Measurements from ENCODE around the gene HNRNPA1L2.
"Not testable (repeated sequence)": the region's sequence is repeated elsewhere in the genome, so short reads cannot be mapped to it uniquely, and the experiment has no call there.

HNRNPA1L2 gene

DNA sequence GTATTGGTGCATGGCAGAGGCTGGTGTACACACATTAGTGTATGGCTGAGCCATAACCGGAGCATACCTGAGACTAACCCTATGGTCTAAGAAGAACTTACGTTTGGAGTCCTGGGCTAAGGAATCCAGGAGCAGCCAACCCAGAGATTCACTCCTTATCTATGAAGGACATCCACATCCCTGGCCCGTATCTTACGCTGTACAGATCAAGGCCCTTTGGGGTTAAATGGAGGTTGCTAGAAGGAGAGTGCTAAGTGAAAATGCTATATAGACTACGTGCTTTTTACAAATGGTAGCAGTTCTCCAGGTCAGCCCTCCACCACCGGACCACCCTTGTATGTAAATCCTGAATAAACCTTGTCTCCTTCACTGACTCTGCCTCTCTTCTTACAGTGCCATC is 8.5 kb downstream of the HNRNPA1L2 start:
- DNase-seq = no peak

DNA sequence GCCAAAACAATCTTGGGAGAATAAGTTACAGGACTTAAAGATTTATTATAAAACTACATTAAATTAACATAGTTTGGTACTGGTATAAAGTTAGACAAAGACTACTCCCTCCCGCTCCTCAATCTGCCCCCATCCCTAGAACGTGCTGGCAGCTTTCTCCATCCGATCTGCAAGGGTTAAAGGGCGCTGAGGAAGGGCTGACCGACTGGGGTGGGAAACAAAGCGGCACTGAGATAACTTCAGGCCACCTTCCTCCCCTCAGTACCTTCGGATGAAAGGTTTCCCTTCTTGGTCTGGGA is 9.6 kb downstream of the HNRNPA1L2 start:
- DNase-seq = no peak

DNA sequence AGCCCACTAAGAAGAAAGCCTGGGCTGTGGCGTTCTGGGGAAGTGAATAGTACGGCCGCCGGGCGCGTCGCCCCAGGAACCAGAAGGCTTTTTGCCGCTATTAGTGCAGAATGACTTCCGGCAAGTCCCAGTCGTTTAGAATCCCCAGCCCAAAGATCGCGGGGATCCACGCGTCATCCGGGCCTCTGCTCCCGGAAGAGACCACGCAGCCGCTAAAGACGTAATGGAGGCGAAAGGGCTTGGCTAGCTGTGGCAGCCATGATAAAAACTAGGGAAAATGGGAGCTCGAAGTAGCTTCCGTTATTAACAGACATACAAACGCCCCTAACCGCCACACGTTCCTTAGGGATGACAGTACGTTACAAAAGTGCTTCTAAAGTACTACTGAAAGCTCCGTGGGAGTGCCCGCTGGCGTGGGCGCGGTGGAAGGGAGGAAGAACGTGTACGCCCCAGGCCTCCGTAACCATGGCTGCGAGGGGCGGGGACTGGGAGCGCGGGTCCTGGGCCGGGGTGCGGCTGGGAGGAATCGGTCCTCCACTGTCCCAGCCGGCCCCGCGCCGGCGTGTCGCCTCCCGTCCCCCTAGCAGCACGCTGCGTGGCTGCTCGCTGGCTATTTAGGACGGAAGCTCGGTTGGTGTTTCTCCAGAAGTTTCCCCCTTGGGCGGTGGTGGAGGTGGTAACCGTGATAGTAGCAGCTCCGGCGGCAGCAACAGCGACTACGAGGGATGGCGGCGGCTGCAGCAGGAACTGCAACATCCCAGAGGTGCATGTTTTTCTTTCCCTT is 10.2 kb downstream of the HNRNPA1L2 start, which contains the start of gene SUGT1:
SUGT1 (plus strand) TSS at position 641 of the 784 bp plus-strand sequence; CDS start at position 726, 85 bp downstream.
- DNase-seq = peak; percentile 96

GRCh38 chr13:52652980-52653303 is 10.7 kb downstream of the HNRNPA1L2 start:
- DNase-seq = no peak

DNA sequence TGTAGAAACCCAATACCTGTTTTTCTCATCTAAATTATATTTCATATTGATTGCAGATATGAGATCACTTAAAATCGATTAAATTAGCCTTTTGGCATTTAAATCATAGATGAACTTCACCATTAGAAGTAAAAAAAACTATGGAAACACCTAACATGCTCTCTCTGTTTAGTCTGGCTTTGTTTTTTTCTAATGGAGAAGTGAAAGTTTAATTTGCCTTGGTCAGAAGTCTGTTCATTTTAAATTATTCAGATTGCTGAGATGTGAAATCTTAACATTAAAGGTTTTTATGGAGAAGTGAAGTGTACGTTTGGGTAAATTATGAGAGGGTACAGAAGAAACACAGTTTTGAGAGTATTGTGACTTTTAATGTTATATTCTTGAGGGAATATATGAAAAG is 17.1 kb downstream of the HNRNPA1L2 start:
- no peak for DNase-seq

GRCh38 chr13:52664272-52664671 is 22.0 kb downstream of the HNRNPA1L2 start:
- no peak for DNase-seq

DNA sequence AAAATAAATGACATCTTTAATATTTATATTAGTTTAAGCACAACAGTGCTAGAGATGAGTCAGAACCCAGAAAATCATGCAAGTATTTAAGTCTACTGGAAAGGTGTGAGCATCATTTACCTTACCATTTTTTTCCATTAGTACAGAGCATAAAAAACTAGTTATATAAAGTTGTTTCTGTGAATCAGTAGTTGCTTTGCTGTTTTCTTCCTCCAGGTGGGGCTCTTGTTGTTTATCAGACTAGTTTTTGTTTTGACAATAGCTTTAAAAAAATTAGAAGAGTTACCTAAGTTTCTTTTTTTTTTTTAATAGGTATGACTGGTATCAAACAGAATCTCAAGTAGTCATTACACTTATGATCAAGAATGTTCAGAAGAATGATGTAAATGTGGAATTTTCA is 23.1 kb downstream of the HNRNPA1L2 start:
- DNase-seq = no peak

GRCh38 chr13:52669677-52670076 is 27.4 kb downstream of the HNRNPA1L2 start:
- DNase-seq = no peak

GRCh38 chr13:52670726-52671125 is 28.5 kb downstream of the HNRNPA1L2 start:
- no peak for DNase-seq

DNA sequence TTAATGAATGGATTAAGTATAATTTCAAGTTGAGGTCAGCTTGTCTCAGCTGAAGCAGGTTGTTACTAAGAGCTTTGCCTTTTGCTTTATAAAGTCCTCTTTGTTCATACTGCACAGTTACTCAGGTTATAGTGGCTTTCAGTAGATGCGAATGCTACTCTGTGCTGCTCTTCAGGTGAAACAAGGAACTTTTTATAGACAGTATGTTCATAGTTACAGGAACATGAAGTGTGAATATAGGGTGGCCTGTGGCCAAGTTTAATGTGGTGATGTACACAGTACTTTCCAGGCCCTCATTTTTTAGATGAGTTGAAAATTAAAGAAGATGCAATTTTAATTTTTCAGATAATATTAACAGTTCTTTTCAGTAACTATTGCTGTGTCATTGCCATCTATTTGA is 31.2 kb downstream of the HNRNPA1L2 start:
- no peak for DNase-seq

DNA sequence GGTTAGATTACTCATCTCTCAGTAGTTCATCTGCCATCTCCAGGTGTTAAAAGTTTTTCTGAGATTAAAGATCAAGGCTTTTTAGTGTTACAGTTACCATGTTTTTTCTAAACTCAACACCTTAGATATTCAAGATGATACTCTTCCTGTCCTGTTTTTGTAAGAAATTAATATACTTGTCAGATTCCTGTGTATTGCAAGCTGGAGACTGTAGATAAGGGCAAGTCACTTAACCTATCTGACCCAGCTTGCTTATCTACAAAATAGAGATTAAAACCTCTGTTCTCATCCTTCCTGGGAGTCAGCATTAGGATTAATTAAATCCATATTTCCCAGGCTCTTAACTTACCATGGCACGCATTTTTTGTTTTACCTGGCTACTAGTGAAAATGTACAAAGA is 35.6 kb downstream of the HNRNPA1L2 start:
- no peak for DNase-seq

DNA sequence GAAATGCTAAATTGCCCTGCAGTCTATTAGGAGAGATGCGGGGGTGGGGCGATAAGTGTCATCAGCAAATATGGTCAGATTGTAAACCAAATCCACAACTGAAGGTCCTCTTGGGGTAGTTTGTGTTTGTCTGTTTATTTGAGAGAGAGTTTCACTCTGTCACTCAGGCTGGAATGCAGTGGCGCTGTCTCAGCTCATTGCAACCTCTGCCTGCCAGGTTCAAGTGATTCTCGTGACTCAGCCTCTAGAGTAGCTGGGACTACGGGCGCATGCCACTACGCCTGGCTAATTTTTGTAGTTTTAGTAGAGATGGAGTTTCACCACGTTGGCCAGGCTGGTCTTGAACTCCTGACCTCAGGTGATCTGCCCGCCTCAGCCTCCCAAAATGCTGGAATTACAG is 43.6 kb downstream of the HNRNPA1L2 start:
- not testable (repeated sequence) for DNase-seq

DNA sequence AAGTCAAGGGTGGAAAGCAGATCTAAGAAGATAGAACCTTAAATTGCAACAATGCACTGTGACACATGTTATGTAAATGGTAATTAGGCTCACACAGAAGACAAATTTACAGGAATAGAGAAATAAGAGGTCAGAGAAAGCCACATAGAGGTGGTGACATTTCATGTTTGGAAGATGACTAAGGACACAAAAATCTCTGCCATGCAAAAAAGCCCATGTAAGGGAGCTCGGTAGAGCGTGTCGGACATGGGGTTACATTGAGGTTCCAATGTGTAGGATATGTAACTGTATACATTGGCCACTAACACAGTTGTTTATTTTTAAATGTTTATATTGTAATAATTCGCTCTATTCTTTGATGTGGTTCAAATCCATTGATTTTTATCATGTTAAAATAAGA is 44.1 kb downstream of the HNRNPA1L2 start:
- DNase-seq = no peak
